Upper lobe of left lung (tissue), 6 donors: ENCODE data around the gene ADGRL3. TPM values are rescaled to one million over a fixed set of nuclear protein-coding genes. Genes with fewer than 3 reads are reported as not detected.

Source experiments
- ATAC-seq, 2 donors: fragments of 200-7000 bp; cut with Tn5 transposase; one replicate each; pipeline ENCODE4 v1.9.1; 2022; ENCODE audit warnings: mild to moderate bottlenecking in 2 of 2, moderate library complexity in 2 of 2; ENCODE audit not compliant: low FRiP score in 2 of 2
- DNase-seq, 2 donors: peaks; one replicate each; pipeline ENCODE4 v3.0.0-alpha.2; 2019 to 2020
- H3K27ac ChIP-seq, 4 donors: fragments of 200-600 bp; sonication (generic); one replicate each; pipeline ENCODE4 v1.5.1; 2016 to 2019
- H3K27me3 ChIP-seq, 4 donors: fragments of 200-600 bp; sonication (generic); one replicate each; pipeline ENCODE4 v1.5.1; 2017 to 2019
- H3K36me3 ChIP-seq, 4 donors: fragments of 200-600 bp; sonication (generic); one replicate each; pipeline ENCODE4 v1.5.1; 2016 to 2019
- H3K4me1 ChIP-seq, 4 donors: fragments of 200-600 bp; sonication (generic); one replicate each; pipeline ENCODE4 v1.5.1; 2018 to 2019
- H3K4me3 ChIP-seq, 4 donors: fragments of 200-600 bp; sonication (generic); one replicate each; pipeline ENCODE4 v1.5.1; 2017 to 2019; ENCODE audit warnings: mild to moderate bottlenecking in 2 of 4, moderate library complexity in 1 of 4
- H3K9me3 ChIP-seq, 4 donors: fragments of 200-600 bp; sonication (generic); one replicate each; pipeline ENCODE4 v1.5.1; 2018 to 2019
- CTCF ChIP-seq, 6 experiments: fragments of 450-650 bp in 4 of 6; fragments of 200-600 bp in 2 of 6; sonication (generic) in 2 of 6; IDR thresholded peaks; one replicate each; pipeline ENCODE4 v1.5.1; 2016 to 2019; ENCODE audit warnings: antibody characterized with exemption in 6 of 6
- EP300 ChIP-seq, 4 donors: sonication (generic); formaldehyde crosslinking; IDR thresholded peaks; one replicate each; pipeline ENCODE4 v1.5.1; 2017; ENCODE audit warnings: antibody characterized with exemption in 4 of 4, control low read depth in 2 of 4
- POLR2A ChIP-seq, 4 donors: fragments of 450-650 bp; IDR thresholded peaks; one replicate each; pipeline ENCODE4 v1.5.1; 2016 to 2017; ENCODE audit warnings: antibody characterized with exemption in 4 of 4, mild to moderate bottlenecking in 2 of 4
- POLR2AphosphoS5 ChIP-seq, 2 donors: sonication (generic); formaldehyde crosslinking; IDR thresholded peaks; one replicate each; pipeline ENCODE4 v1.5.1; 2017; ENCODE audit warnings: antibody characterized with exemption in 2 of 2
- WGBS, 2 donors: methylation state at CpG; one replicate each; pipeline ENCODE4 v1.1.5; 2017 to 2018; 5-methylcytosine and 5-hydroxymethylcytosine counted together
- total RNA-seq, 6 donors: library from RNA; depleted of rRNA in 4 of 6; stranded (reverse); fragments of >200 nt in 4 of 6; gene quantifications; one replicate each; pipeline versions ENCODE4 v1.1.0 to v1.2.1, GENCODE V29; 2016 to 2021
- donor health status: DM: no; HTN: no; CAD: no; lungs with moderate emphysema.
- donor health status: DM: no; HTN: yes; CAD: no; lungs with severe emphysema.

The ADGRL3 gene
- total RNA-seq, 6 donors from 2014 or later = 1.0 to 8.5 (median 2.9) TPM

- ATAC-seq (no peak), DNase-seq (no peak)
- no peaks in the 10 kb centered on the region for H3K9me3 ChIP-seq
- no peak overlapping the region for H3K4me3 ChIP-seq
- no peak overlapping the region for H3K27ac ChIP-seq
- H3K4me1 ChIP-seq = no peaks in the 10 kb centered on the region
- no peaks in the 10 kb centered on the region for H3K36me3 ChIP-seq
- TF ChIP-seq POLR2A (IDR thresholded peaks at IDR 0.05) = no peak
- no peaks in the 10 kb centered on the region for H3K27me3 ChIP-seq
- 94% methylated on average over 2 of the region's 2 CpGs for WGBS, 2 donors
Measured at GRCh38 chr4:61192392-61192791, 7.7 kb upstream of the ADGRL3 start.

- WGBS, 2 donors = 91 to 94% methylated on average over 4 of the region's 4 CpGs
- no peak for ATAC-seq
- no peak for TF ChIP-seq CTCF (IDR thresholded peaks at IDR 0.05)
- TF ChIP-seq EP300 (IDR thresholded peaks at IDR 0.05) = no peak
- TF ChIP-seq POLR2A (IDR thresholded peaks at IDR 0.05) = no peak
- no peak for TF ChIP-seq POLR2AphosphoS5 (IDR thresholded peaks at IDR 0.05)
- no peaks in the 10 kb centered on the region for H3K36me3 ChIP-seq
- H3K4me3 ChIP-seq = no peak overlapping the region
- no peaks in the 10 kb centered on the region for H3K27me3 ChIP-seq
- H3K27ac ChIP-seq = no peak overlapping the region
- no peak for DNase-seq
- no peaks in the 10 kb centered on the region for H3K4me1 ChIP-seq
- no peaks in the 10 kb centered on the region for H3K9me3 ChIP-seq
Measured at GRCh38 chr4:61193863-61194262, 6.3 kb upstream of the ADGRL3 start.

- Histone ChIP-seq H3K27me3 (no peaks in the 10 kb centered on the region), H3K4me3 (no peak overlapping the region), H3K27ac (no peak overlapping the region), H3K4me1 (no peaks in the 10 kb centered on the region), H3K9me3 (no peaks in the 10 kb centered on the region), H3K36me3 (no peaks in the 10 kb centered on the region)
- TF ChIP-seq POLR2AphosphoS5 (IDR thresholded peaks at IDR 0.05) (no peak), CTCF (IDR thresholded peaks at IDR 0.05) (no peak), POLR2A (IDR thresholded peaks at IDR 0.05) (no peak), EP300 (IDR thresholded peaks at IDR 0.05) (no peak)
- ATAC-seq (no peak), DNase-seq (no peak)
- WGBS, 2 donors = 85 to 88% methylated on average over 1 of the region's 1 CpG
Measured at GRCh38 chr4:61194571-61194970, 5.6 kb upstream of the ADGRL3 start.

GRCh38 chr4:61195101-61195500 is 5.0 kb upstream of the ADGRL3 start:
- WGBS, 2 donors = 77 to 94% methylated on average over 1 of the region's 1 CpG
- Histone ChIP-seq H3K9me3 (no peaks in the 10 kb centered on the region), H3K4me3 (no peak overlapping the region), H3K27me3 (peaks cover 0 to 4% (median 2%) of the 10 kb centered on the region in 4 donors), H3K36me3 (no peaks in the 10 kb centered on the region), H3K4me1 (peaks cover 0 to 4% (median under 1%) of the 10 kb centered on the region in 4 donors), H3K27ac (no peak overlapping the region)
- TF ChIP-seq POLR2A (IDR thresholded peaks at IDR 0.05) (no peak), CTCF (IDR thresholded peaks at IDR 0.05) (no peak), POLR2AphosphoS5 (IDR thresholded peaks at IDR 0.05) (no peak), EP300 (IDR thresholded peaks at IDR 0.05) (no peak)
- ATAC-seq (no peak), DNase-seq (no peak)

GRCh38 chr4:61198686-61199085 is 1.4 kb upstream of the ADGRL3 start:
- no peak for ATAC-seq
- DNase-seq = no peak
- Histone ChIP-seq H3K4me3 (no peak overlapping the region), H3K36me3 (no peaks in the 10 kb centered on the region), H3K27ac (no peak overlapping the region), H3K9me3 (no peaks in the 10 kb centered on the region), H3K4me1 (peaks cover 0 to 38% (median 14%) of the 10 kb centered on the region in 4 donors), H3K27me3 (peaks cover 0 to 27% (median 8%) of the 10 kb centered on the region in 4 donors)
- TF ChIP-seq CTCF (IDR thresholded peaks at IDR 0.05) (no peak), POLR2AphosphoS5 (IDR thresholded peaks at IDR 0.05) (no peak), POLR2A (IDR thresholded peaks at IDR 0.05) (no peak)
- WGBS, 2 donors = 86 to 97% methylated on average over 1 of the region's 1 CpG
